ENCODE results near the gene SST. TPM values are rescaled to one million over a fixed set of nuclear protein-coding genes. Genes with fewer than 3 reads are reported as not detected.

Gene SST
- total and polyA plus RNA-seq, 2 of the 13 experiments (the other 11 are each of a cell fraction or from before 2014, with no cell fraction given): not detected

GRCh38 chr3:187640569-187641059 lies 29.6 kb downstream of the SST start:
- Histone ChIP-seq H3K9me3 (ENCODE audit: low read length) (no peaks in the 10 kb centered on the region), H3K27ac (ENCODE audit: extremely low read length, insufficient read depth, low read length) (no peak overlapping the region), H3K4me1 (ENCODE audit: insufficient read depth, low read length) (no peaks in the 10 kb centered on the region), H3K9ac (ENCODE audit: insufficient read depth, low read depth, low read length) (no peak overlapping the region), H4K20me1 (ENCODE audit: insufficient read depth, low read length) (no peaks in the 10 kb centered on the region), H3K79me2 (ENCODE audit: insufficient read depth, low read length) (no peaks in the 10 kb centered on the region), H3K36me3 (replicated peaks in 1 of 2; ENCODE audit: control insufficient read depth in 1 of 2, insufficient read depth in 2 of 2, low read length in 2 of 2) (no peaks in the 10 kb centered on the region), H2AFZ (ENCODE audit: low read length) (no peak overlapping the region), H3K27me3 (ENCODE audit: control insufficient read depth in 1 of 2, insufficient read depth in 2 of 2, low read length in 2 of 2) (no peaks in the 10 kb centered on the region), H3K4me2 (ENCODE audit: low read depth, low read length) (no peak overlapping the region), H3K4me3 (replicated peaks in 1 of 3; ENCODE audit: insufficient read depth in 1 of 3, low read depth in 2 of 3, low read length in 3 of 3) (no peak overlapping the region)
- no TSS peak for BruUV-seq (replicated peaks)
- ChIA-PET CTCF (ENCODE audit: low intra/inter-chr PET ratio, low total read pairs) (no interaction called here), POLR2A (no interaction called here)
- no peak for DNase-seq (ENCODE audit: low spot score)
- ATAC-seq: no peak
- TF ChIP-seq ZNF407 (CRISPR knock-in tag; IDR thresholded peaks at IDR 0.05; ENCODE audit: not compliant biosample characterization): no peak
- TF ChIP-seq CAMTA2 (CRISPR knock-in tag; IDR thresholded peaks at IDR 0.05; ENCODE audit: borderline replicate concordance): no peak
- no peak for TF ChIP-seq TFDP2 (CRISPR knock-in tag; IDR thresholded peaks at IDR 0.05)
- TF ChIP-seq NR3C1 (CRISPR knock-in tag; IDR thresholded peaks at IDR 0.05): no peak
- FAIRE-seq: no peak
- in situ Hi-C loops (cut with HindIII; ENCODE audit: extremely low pct_ligation_motif_present, low pct_unique_long_range_greater_than_20kb): no loop called here
- WGBS (ENCODE audit: low lambda C conversion rate): 0% methylated on average over 2 of the region's 2 CpGs
- intact Hi-C loops (cut with micrococcal nuclease; ENCODE audit: unreplicated experiment): no loop called here

All from HepG2 (cell line).